Parathyroid adenoma (tissue), 2 donors: ENCODE measurements around the gene NXF2B.

ENCODE experiments used
- H2AFZ ChIP-seq: fragments of 300-600 bp; sonication (generic); one replicate; pipeline ENCODE4 v1.7.0; 2017; ENCODE audit warnings: antibody characterized with exemption, mild to moderate bottlenecking
- H3K27ac ChIP-seq: fragments of 300-600 bp; sonication (generic); one replicate; pipeline ENCODE4 v1.7.0; 2017
- H3K27me3 ChIP-seq: fragments of 300-600 bp; sonication (generic); one replicate; pipeline ENCODE4 v1.7.0; 2017; ENCODE audit warnings: low read length; ENCODE audit not compliant: control insufficient read depth, insufficient read depth
- H3K36me3 ChIP-seq: fragments of 300-600 bp; sonication (generic); one replicate; pipeline ENCODE4 v1.7.0; 2017; ENCODE audit warnings: low read length; ENCODE audit not compliant: control insufficient read depth, insufficient read depth
- H3K4me1 ChIP-seq: fragments of 300-600 bp; sonication (generic); one replicate; pipeline ENCODE4 v1.7.0; 2017; ENCODE audit warnings: control low read depth
- H3K4me2 ChIP-seq: fragments of 300-600 bp; sonication (generic); one replicate; pipeline ENCODE4 v1.7.0; 2017; ENCODE audit warnings: low read length
- H3K4me3 ChIP-seq: fragments of 300-600 bp; sonication (generic); one replicate; pipeline ENCODE4 v1.7.0; 2017; ENCODE audit warnings: low read depth, low read length
- H3K79me2 ChIP-seq: fragments of 300-600 bp; sonication (generic); one replicate; pipeline ENCODE4 v1.7.0; 2017; ENCODE audit warnings: control low read depth
- H3K9ac ChIP-seq: fragments of 300-600 bp; sonication (generic); one replicate; pipeline ENCODE4 v1.7.0; 2017; ENCODE audit warnings: mild to moderate bottlenecking
- H3K9me3 ChIP-seq: fragments of 300-600 bp; sonication (generic); one replicate; pipeline ENCODE4 v1.7.0; 2017; ENCODE audit warnings: low read length; ENCODE audit not compliant: control insufficient read depth
- CTCF ChIP-seq: fragments of 300-600 bp; sonication (generic); IDR thresholded peaks from one replicate; pipeline ENCODE4 v1.7.0; 2017; ENCODE audit warnings: antibody characterized with exemption, mild to moderate bottlenecking
- donor health status: primary hyperparathyroidism.

NXF2B gene

GRCh38 chrX:102339312-102340298, 100.2 kb downstream of the NXF2B start:
- no peaks in the 10 kb centered on the region for H3K79me2 ChIP-seq
- TF ChIP-seq CTCF = no peak
- H2AFZ ChIP-seq = no peak overlapping the region
- H3K4me1 ChIP-seq = no peaks in the 10 kb centered on the region
- no peak overlapping the region for H3K4me3 ChIP-seq
- H3K9ac ChIP-seq = no peak overlapping the region
- H3K9me3 ChIP-seq = no peaks in the 10 kb centered on the region
- no peak overlapping the region for H3K4me2 ChIP-seq
- H3K27me3 ChIP-seq = no peaks in the 10 kb centered on the region
- H3K36me3 ChIP-seq = no peaks in the 10 kb centered on the region
- no peak overlapping the region for H3K27ac ChIP-seq

- H3K79me2 ChIP-seq = no peaks in the 10 kb centered on the region
- no peaks in the 10 kb centered on the region for H3K9me3 ChIP-seq
- H3K36me3 ChIP-seq = no peaks in the 10 kb centered on the region
- peak overlapping the region; percentile 51 for H3K27ac ChIP-seq
- H3K4me2 ChIP-seq = no peak overlapping the region
- H3K4me1 ChIP-seq = no peaks in the 10 kb centered on the region
- H3K9ac ChIP-seq = no peak overlapping the region
- TF ChIP-seq CTCF = no peak
- no peaks in the 10 kb centered on the region for H3K27me3 ChIP-seq
- no peak overlapping the region for H2AFZ ChIP-seq
- H3K4me3 ChIP-seq = no peak overlapping the region
Observed at GRCh38 chrX:102338162-102338561, 101.6 kb downstream of the NXF2B start.
